ENCODE results near the gene ENOX1. TPM values are rescaled to one million over a fixed set of nuclear protein-coding genes. Genes with fewer than 3 reads are reported as not detected.

ENOX1 gene
- total RNA-seq, 1 donor from 2014 or later = 0.79 TPM

GRCh38 chr13:43665388-43665787 lies 121.4 kb downstream of the ENOX1 start:
- DNase-seq (ENCODE audit: low read depth) = no peak
- no peak for FAIRE-seq
- no peaks in the 10 kb centered on the region for H3K36me3 ChIP-seq (ENCODE audit: control insufficient read depth, insufficient read depth, low read length)
- H3K27me3 ChIP-seq (ENCODE audit: control insufficient read depth, insufficient read depth, low read length) = no peaks in the 10 kb centered on the region
- TF ChIP-seq CTCF (IDR thresholded peaks at IDR 0.05; ENCODE audit: insufficient read depth, low read length, severe bottlenecking) = no peak
- no peak overlapping the region for H3K4me3 ChIP-seq (ENCODE audit: low read depth, low read length)

GRCh38 chr13:43664700-43665191 lies 122.0 kb downstream of the ENOX1 start:
- no peak overlapping the region for H3K4me3 ChIP-seq (ENCODE audit: low read depth, low read length)
- DNase-seq (ENCODE audit: low read depth) (peak; percentile 41), FAIRE-seq (no peak)

GRCh38 chr13:43663474-43664090 lies 123.2 kb downstream of the ENOX1 start:
- Histone ChIP-seq H3K27me3 (ENCODE audit: control insufficient read depth, insufficient read depth, low read length) (no peaks in the 10 kb centered on the region), H3K36me3 (ENCODE audit: control insufficient read depth, insufficient read depth, low read length) (no peaks in the 10 kb centered on the region), H3K4me3 (ENCODE audit: low read depth, low read length) (no peak overlapping the region)
- no peak for TF ChIP-seq CTCF (IDR thresholded peaks at IDR 0.05; ENCODE audit: insufficient read depth, low read length, severe bottlenecking)
- FAIRE-seq (no peak), DNase-seq (ENCODE audit: low read depth) (peak; percentile 4)

More at GRCh38 chr13:43664700-43665191, 122.0 kb downstream of the ENOX1 start:
- Histone ChIP-seq H3K36me3 (ENCODE audit: control insufficient read depth, insufficient read depth, low read length) (no peaks in the 10 kb centered on the region), H3K27me3 (ENCODE audit: control insufficient read depth, insufficient read depth, low read length) (no peaks in the 10 kb centered on the region)
- TF ChIP-seq CTCF (IDR thresholded peaks at IDR 0.05; ENCODE audit: insufficient read depth, low read length, severe bottlenecking) = no peak

- no peaks in the 10 kb centered on the region for H3K27me3 ChIP-seq (ENCODE audit: control insufficient read depth, insufficient read depth, low read length)
- DNase-seq (ENCODE audit: low read depth) (no peak), FAIRE-seq (no peak)
- no peaks in the 10 kb centered on the region for H3K36me3 ChIP-seq (ENCODE audit: control insufficient read depth, insufficient read depth, low read length)
- TF ChIP-seq CTCF (IDR thresholded peaks at IDR 0.05; ENCODE audit: insufficient read depth, low read length, severe bottlenecking) = no peak
- no peak overlapping the region for H3K4me3 ChIP-seq (ENCODE audit: low read depth, low read length)
These were observed 123.8 kb downstream of the ENOX1 start for GRCh38 chr13:43662976-43663375.

- Histone ChIP-seq H3K27me3 (ENCODE audit: control insufficient read depth, insufficient read depth, low read length) (no peaks in the 10 kb centered on the region), H3K36me3 (ENCODE audit: control insufficient read depth, insufficient read depth, low read length) (no peaks in the 10 kb centered on the region), H3K4me3 (ENCODE audit: low read depth, low read length) (no peak overlapping the region)
- TF ChIP-seq CTCF (IDR thresholded peaks at IDR 0.05; ENCODE audit: insufficient read depth, low read length, severe bottlenecking) = no peak
- FAIRE-seq (no peak), DNase-seq (ENCODE audit: low read depth) (no peak)
These were observed 125.5 kb downstream of the ENOX1 start for GRCh38 chr13:43661161-43661830.

Measured in bronchial epithelial cell (primary cell).